Activated CD8-positive, alpha-beta memory T cell treated with anti-CD3 and anti-CD28 coated beads, Interleukin-2, amount 50 U/mL, for 24 hours (primary cell): ENCODE measurements around the gene SLC26A3.

Experiments
- DNase-seq: peaks from one replicate; pipeline ENCODE4 v3.0.0-alpha.2; 2020; ENCODE audit errors: extremely low read depth

Gene SLC26A3

DNA sequence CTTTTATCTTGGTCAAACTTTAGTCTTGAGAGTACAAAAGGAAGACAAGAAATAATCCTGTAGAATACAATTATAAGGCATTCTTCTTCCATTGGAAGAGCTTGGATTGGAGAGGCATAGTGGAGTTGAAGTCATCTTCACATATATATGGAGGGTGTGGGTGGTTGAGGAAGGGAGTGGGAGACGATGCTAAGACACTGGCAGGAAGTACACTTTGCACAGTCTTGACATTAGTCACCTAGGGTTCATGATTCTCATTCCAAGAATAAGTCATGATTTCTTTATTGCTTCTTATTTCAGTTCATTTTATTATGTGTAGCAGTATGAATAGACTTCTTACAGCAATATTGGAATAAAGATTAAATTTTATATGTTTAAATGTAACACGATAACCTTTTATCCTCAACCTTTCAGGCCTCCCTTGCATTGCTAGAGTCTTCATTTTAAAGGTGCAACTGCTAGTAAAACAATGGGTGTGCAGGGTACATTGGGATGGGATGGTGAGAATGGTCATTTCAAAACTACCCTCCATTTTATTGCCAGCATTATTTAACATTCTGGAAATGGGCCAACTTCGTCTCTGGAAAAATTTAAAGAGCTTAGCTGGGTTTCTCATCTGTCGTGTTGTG, 12.3 kb upstream of the SLC26A3 start:
- no peak for DNase-seq

- no peak for DNase-seq
These were observed 10.5 kb upstream of the SLC26A3 start for GRCh38 chr7:107813524-107813923.

DNA sequence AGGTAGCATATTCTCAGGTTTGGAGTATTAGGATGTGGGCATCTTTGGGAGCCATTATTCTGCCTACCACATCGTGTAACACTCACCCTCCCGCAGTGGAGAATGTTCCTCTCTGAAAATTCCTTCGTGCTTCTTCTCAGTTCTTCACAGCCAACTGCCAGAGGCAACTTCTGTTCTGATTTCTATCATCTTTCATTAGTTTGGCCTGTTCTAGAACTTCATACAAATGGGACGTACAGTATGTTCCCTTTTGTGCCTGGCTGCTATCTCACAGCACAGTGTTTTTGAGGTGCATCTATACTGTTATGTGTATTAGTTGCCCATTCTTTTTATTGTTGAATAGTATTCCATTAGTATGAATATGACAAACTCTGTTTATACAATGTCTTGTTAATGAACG, 8.9 kb upstream of the SLC26A3 start:
- DNase-seq = no peak

DNA sequence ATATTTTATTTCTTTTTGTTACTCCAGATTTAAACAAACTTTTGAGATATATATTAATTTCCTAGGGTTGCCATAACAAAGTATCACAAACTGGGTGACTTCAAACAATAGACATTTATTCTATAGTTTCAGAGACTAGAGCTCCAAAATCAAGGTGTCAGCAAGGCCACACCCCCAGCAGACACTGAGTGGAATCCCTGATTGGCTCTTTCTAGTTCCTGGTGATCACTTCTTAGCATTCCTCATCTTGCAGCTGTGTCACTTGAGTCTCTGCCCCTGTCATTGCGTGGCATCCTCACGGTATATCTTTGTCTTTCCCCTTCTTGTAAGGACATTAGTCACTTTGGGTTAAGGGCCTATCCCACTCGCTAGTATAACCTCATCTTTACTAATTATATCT, 7.6 kb upstream of the SLC26A3 start:
- no peak for DNase-seq

DNA sequence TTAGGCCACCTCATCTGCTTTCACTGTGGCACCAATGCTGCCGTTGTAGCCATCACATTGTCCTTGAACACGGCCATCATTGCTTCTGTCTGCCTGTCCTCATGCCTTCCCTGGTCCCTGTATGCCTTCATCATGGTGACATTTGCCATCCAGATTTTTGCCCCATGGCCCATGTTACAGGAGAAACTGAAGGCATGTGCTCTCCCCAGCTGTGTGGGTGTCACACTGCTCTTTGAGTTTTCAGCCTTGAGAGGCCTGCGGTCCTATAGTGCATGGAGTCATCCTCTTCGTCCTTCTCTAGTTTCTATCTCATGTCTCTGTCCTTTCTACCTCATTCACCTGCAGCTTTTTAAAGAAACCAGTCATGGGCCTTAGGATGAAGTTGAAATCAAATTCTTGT, 6.2 kb upstream of the SLC26A3 start:
- no peak for DNase-seq

- DNase-seq = no peak
These were observed 3.3 kb downstream of the SLC26A3 start for GRCh38 chr7:107799647-107800264.

DNA sequence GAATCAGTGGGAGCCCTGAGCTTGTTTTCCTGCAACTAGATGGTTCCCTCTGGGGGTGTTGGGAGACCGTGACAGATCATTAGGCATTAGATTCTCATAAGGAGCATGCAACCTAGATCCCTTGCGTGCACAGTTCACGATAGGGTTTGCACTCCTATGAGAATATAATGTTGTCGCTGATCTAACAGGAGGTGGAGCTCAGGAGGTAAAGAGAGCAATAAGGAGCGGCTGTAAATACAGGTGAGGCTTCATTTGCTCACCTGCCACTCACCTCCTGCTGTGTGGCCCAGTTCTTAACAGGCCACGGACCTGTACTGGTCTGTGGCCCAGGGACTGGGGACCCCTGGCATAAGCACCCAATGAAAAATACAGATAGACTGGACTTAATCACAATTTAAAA, 10.7 kb downstream of the SLC26A3 start:
- no peak for DNase-seq

- no peak for DNase-seq
These were observed 13.4 kb downstream of the SLC26A3 start for GRCh38 chr7:107789647-107790046.

GRCh38 chr7:107788662-107789061, 14.4 kb downstream of the SLC26A3 start:
- no peak for DNase-seq

DNA sequence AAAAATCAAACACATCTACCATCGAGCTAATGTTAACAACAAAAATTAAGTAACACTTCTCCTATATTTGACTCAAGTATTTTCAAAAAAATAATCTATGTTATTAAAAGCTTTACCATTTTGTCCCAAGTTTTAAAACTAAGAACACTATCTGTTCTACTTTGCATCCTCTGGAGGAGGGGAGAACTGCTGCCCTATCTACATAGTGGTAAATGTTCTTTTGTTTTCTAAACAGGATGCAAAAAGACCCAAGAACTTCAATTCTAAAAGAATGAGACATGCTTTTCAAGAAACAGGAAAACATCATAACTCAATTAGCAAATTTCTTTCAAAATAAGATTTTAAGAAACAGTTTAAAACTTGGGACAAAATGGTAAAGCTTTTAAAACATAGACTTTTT, 14.8 kb downstream of the SLC26A3 start:
- no peak for DNase-seq

DNA sequence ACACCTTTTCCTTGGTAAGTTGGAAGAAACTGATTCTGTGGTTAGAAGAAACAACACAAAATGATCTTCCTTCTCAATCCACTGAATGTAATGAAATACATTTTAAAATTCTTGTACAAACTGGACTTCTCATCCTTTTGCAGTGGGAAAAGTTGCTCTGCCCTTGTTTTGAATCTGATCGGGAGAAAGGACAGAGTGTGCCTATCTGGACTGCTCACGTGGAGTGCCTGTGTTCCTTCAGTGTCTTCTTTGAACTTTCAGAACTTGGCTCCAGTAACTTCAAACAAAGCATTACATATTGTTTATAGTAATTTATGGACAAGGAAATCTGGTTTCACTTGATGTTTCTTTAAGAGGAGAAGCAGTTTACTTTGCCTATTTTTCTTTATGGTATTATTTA, 17.1 kb downstream of the SLC26A3 start:
- no peak for DNase-seq

DNA sequence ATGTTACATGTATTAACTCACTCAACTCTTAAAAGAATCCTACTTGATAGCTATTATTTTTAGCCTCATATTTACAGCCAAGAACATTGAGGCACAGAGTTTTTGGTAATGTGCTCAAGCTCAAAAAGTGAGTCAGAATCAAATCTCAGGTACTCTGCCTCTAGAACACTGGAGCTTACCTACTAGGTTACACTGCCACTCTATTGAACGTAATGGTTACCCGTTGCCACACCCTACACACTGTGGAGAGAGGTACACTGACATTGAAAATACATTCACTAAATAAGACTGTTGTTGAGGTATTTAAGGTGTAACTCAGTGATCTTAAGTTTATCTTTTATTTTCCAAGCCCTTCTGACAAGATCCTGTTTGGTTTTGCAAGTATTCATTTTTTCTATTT, 17.9 kb downstream of the SLC26A3 start:
- DNase-seq = no peak

GRCh38 chr7:107783648-107784047, 19.4 kb downstream of the SLC26A3 start:
- no peak for DNase-seq

DNA sequence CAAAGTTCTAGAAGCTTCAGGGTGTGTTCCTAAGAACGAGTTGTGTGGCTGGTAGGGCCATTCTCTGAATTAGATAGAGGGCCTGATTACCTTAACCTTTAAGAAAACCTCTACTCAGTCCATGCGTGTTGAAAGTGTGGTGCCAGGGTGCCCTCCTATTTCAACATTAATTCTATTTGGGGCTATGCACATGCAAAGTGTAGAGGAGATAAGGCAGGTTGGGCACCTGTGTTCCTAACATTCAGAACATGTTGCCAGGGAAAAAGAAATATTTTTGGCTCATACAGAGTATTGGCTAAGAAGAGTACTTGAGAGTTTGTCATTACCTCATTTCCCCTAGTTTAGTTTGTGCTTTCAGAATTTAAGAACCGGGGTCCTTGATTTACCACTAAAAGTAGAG, 20.6 kb downstream of the SLC26A3 start:
- no peak for DNase-seq

GRCh38 chr7:107779647-107780099, 23.4 kb downstream of the SLC26A3 start:
- no peak for DNase-seq

- DNase-seq = no peak
These were observed 24.7 kb downstream of the SLC26A3 start for GRCh38 chr7:107778283-107778682.

- no peak for DNase-seq
These were observed 25.3 kb downstream of the SLC26A3 start for GRCh38 chr7:107777702-107778101.

GRCh38 chr7:107773027-107773426, 30.0 kb downstream of the SLC26A3 start:
- DNase-seq = no peak

DNA sequence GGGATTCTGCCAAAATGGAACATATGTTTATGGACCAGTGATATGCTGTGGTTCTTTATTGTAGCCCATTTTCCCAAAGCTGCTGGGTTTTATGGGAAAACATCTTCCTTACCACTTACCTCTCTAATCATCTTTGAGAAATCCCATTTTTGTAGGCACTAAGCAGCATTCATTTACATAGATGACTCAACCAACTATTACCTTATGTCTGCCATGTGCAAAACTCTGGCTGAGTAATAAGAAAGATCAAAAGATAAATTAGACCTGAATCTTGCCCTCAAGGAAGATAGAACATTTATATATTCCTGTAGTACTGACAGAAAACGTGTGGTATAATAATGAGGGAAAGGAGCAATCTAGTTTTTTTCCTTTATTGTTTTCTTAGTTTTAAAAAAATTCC, 34.8 kb downstream of the SLC26A3 start:
- no peak for DNase-seq

DNA sequence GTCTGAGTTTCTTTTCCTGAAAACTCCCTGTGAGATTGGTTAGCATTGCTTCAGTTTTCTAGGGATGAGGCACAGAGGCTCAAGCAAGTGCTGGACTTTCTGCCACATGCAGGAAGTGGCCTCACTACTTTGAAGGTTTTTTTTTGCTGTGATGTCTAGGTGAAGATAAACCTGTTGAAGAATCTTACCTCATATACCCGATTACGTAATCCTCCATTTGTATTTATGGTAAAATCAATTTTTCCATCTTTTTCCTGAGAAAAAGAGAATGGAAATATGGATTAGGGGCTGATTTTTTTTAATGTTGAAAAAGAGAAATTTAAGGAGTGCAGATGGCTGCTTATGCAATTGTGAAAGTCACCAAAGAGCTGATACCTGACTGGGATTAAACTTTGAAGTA, 35.6 kb downstream of the SLC26A3 start:
- no peak for DNase-seq

DNA sequence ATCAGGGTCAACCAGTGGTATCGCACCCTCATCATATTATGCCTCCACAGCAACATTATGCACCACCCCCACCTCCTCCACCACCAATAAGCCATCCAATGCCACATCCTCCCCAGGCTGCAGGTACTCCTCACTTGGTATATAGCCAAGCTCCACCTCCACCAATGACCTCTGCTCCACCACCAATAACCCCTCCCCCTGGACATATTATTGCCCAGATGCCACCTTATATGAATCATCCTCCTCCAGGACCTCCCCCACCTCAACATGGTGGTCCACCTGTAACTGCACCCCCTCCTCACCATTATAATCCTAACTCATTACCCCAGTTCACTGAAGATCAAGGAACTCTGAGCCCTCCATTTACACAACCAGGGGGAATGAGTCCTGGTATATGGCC, 44.4 kb downstream of the SLC26A3 start:
- DNase-seq = no peak

GRCh38 chr7:107754642-107755041, 48.4 kb downstream of the SLC26A3 start:
- DNase-seq = no peak

DNA sequence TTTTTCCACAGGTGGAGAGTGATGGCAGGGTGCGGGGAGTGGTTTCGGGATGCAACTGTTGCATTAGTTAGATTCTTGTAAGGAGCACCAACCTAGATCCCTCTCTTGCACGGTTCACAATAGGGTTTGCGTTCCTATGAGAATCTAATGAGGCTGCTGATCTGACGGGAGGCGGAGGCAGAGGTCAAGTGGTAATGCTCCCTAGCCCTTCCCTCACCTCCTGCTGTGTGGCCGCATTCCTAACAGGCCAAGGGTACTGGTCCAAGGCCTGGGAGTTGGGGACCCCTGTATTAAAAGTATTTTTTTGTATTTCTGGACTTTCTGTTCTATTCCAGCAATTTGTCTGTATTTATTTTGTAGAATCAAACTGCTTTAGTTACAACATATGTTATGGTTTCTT, 51.9 kb downstream of the SLC26A3 start:
- no peak for DNase-seq

- DNase-seq = no peak
These were observed 57.0 kb downstream of the SLC26A3 start for GRCh38 chr7:107746006-107746405.
